GM13976 (cell line): Measurements from ENCODE around the gene EEF2K.
A peak's percentile ranks its signal among the peaks of the same experiment; 100 is the strongest.
"Not testable (repeated sequence)": the region's sequence is repeated elsewhere in the genome, so short reads cannot be mapped to it uniquely, and the experiment has no call there.

Experiments
- DNase-seq: peaks from one replicate; pipeline ENCODE4 v3.0.0; 2012; ENCODE audit warnings: low spot score
- in situ Hi-C: fragments of 300-500 bp; cut with MboI; formaldehyde crosslinking; loops from one replicate; pipeline ENCODE4 v1.12.0; 2022; ENCODE audit warnings: low sequenced_read_pairs, mixed read lengths, inconsistent platforms; ENCODE audit not compliant: unreplicated experiment
- TF ChIP-seq, protein P1 (sequence below): IDR thresholded peaks from 2 replicates; pipeline ENCODE4 v1.5.1; 2012; ENCODE audit warnings: borderline replicate concordance, mild to moderate bottlenecking; ENCODE audit not compliant: insufficient read depth; ENCODE audit errors: extremely low read depth, missing control alignments, control extremely low read depth

Gene EEF2K

DNA sequence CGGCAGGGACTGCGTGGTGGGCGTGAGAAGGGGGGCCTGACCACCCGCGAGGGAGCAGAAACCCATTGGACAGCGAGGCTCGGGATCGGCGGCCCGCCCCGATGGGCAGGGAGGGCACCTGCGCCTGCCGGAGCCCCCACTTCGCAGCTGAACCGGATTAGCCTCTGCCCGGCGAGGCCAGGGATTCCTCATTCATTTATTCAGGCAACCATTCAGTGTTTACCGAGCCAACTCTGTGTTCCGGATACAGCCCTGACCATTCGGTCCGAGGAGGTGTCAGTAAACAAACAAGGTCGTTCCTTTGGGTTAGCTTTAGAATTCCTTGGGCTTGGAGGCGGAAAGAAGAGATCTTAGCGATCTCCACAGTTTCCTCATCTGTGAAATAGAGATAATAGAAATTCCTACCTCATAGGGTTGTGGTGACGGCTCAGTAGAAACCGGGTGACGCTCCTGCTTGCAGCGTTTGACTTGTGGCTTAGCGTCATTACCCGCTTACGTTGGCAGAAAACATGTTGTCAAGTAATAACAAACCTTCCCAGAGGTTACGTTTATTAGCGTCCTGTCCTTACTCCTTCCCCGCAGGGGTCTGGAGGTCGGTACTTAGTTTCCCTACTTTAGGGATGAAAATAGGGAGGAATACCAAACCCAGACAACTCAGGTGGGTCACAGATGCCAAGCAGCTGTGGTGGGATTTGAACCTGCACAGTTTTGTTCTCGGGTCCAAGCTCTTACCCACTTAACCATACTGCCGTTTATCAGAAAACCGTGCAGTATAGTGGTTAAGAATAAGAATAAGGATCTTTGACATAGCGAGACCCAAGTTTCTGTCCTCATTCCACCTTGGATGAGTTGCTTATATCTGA is 92.0 kb downstream of the EEF2K start:
- TF ChIP-seq, protein P1, sequence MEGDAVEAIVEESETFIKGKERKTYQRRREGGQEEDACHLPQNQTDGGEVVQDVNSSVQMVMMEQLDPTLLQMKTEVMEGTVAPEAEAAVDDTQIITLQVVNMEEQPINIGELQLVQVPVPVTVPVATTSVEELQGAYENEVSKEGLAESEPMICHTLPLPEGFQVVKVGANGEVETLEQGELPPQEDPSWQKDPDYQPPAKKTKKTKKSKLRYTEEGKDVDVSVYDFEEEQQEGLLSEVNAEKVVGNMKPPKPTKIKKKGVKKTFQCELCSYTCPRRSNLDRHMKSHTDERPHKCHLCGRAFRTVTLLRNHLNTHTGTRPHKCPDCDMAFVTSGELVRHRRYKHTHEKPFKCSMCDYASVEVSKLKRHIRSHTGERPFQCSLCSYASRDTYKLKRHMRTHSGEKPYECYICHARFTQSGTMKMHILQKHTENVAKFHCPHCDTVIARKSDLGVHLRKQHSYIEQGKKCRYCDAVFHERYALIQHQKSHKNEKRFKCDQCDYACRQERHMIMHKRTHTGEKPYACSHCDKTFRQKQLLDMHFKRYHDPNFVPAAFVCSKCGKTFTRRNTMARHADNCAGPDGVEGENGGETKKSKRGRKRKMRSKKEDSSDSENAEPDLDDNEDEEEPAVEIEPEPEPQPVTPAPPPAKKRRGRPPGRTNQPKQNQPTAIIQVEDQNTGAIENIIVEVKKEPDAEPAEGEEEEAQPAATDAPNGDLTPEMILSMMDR: peak; percentile 7
- in situ Hi-C loops: no loop called here
- peak; percentile 75 for DNase-seq

DNA sequence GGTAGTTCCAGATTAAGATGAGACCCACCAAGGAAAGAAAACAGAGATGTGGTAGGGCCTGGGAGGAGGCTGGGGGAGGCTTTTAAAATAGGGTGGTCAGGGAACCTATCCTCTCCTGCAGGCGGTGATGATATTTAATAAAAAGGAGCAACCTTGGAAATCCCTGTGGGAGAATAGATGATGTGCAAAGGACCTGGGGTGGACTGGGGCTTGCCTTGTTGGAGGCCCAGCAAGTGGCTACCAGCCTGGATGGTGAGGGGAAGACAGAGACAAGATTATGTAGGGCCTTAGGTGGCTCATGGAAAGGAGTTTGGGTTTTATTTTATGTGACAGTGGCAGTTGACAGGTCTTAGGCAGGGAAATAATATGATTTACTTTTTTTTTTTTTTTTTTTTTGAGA is 93.0 kb downstream of the EEF2K start:
- in situ Hi-C loops: no loop called here
- TF ChIP-seq, protein P1: no peak
- no peak for DNase-seq

DNA sequence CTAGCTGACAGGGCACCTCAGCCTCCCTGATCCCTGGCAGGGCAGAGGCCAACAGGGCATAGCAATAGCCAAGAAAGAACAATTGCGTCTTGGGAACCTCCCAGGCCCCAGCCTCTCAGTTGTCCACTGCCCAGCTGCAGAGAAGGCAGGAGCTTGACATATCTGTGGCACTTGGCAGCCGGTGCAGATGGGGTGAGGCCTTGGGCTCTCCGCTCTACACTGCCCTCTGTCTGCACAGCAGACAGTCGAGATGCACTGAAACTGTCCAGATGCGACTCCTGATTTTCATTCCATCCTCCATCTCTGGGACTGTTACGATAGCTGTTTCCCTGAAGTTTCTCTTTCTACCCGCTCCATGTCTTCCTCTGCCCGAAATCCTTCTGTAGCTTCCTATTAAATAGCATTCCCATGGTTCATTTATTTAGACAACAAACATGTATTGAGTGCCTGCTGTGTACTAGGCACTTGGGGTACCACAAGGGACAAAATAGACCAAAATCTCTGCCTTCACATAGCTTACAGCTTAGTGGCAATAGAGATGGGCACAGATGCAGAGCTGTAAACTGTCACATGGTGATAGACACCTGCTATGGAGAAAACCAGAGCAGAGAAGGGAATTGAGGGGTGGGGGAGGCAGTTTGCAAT is 94.5 kb downstream of the EEF2K start:
- no peak for DNase-seq
- in situ Hi-C loops: no loop called here

DNA sequence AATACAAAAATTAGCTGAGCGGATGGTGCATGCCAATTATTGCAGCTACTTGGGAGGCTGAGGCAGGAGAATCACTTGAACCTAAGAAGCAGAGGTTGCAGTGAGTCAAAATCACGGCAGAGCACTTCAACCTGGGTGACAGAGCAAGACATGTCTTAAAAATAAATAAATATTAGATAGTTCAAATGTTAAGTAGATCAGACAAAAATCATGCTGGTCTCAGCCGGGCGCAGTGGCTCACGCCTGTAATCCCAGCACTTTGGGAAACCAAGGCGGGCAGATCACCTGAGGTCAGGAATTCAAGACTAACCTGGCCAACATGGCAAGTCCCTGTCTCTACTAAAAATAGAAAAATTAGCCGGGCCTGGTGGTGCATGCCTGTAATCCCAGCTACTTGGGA is 95.3 kb downstream of the EEF2K start:
- in situ Hi-C loops, DNase-seq: not testable (repeated sequence)

More for the DNA sequence above, 94.5 kb downstream of the EEF2K start:
- TF ChIP-seq, protein P1: peak; percentile 44

DNA sequence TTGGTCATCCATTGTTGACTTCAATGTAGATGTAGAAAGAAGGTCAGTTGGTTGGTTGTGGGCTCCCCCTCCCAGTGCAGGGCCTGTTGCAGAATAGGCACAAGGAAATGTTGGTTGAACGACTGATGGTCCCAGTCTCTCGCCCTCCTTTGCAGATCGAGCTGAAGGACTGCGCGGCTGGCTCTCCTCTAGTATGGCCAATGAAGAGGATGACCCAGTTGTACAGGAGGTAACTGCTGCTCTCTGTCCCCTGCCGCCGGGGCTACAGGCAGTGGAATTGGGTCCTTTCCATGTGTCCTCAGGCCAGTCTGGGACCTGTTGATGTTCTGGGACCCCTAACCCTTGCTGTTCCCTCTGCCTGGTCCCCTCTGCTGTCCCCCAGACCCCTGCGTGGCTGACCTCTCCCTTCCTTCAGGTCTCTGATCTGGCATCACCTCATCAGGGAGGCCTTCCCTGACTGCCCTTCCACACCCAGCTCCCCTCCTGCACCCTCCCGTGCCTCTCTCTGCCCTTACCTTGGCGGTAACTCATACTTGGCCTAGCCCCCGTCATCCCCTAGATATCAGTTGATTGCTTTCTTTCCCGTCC is 96.8 kb downstream of the EEF2K start:
- in situ Hi-C loops: no loop called here
- TF ChIP-seq, protein P1: no peak
- DNase-seq: no peak

DNA sequence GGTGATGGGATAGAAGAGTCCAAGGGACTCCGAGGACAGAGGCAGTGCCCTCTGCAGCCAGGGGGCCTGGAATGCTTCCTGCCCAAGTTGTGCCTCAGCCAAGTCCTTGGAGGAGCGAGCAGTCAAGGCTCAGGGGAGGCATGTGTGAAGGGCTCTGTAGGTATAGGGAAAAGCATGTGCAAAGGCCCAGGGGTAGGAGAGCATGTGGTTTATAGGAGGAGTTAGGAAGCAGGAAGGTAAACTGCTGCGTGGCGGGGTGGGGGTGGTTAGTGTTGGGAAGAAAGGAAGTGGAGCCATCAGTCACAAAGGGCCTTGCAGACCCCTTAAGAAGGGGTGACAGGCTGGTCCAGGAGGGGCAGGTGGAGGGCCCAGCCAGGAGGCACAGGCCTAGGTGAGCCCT is 98.3 kb downstream of the EEF2K start:
- in situ Hi-C loops: no loop called here
- TF ChIP-seq, protein P1: no peak
- no peak for DNase-seq

DNA sequence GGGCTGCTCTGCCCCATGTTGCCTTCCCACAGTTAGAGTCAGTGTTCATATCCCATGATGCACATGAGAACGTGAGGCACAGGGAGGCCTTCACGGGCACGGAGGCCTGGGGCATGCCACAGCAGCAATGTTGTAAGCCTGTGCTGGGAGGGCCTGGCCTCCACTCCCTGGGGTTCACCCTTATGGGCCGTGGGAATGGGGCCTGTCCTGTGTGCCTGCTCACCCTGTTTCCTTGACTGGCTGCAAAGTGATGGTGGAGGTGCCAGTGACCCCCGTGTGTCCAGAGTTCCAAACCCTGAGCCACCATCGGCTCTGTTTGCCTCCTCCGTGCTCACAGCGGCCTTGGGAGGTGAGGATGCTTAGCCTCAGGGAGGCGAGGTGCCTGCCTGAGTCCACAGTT is 100.7 kb downstream of the EEF2K start:
- no peak for DNase-seq
- TF ChIP-seq, protein P1: no peak
- in situ Hi-C loops: no loop called here
